ENCODE results near the gene TAF12.
"Not testable (repeated sequence)": the region's sequence is repeated elsewhere in the genome, so short reads cannot be mapped to it uniquely, and the experiment has no call there.

The TAF12 gene

GRCh38 chr1:28668191-28668955 lies 25.5 kb upstream of the TAF12 start, which contains the start of gene GMEB1:
TSS of gene GMEB1 (plus strand) at chr1:28668784. CDS start at chr1:28683613, 14,829 bp downstream.
- no peaks in the 10 kb centered on the region for H3K36me3 ChIP-seq (ENCODE audit: control insufficient read depth, insufficient read depth, low read length)
- H3K4me3 ChIP-seq (ENCODE audit: insufficient read depth, low read depth, low read length) = peak within 1 kb of the TSS; percentile 81
- H3K4me1 ChIP-seq (ENCODE audit: control insufficient read depth, insufficient read depth, low read length) = peaks cover 3% of the 10 kb centered on the region
- WGBS, 2 experiments = 4% methylated on average over 52 to 53 of the region's 57 CpGs
- H3K9me3 ChIP-seq (ENCODE audit: control insufficient read depth, low read length) = no peaks in the 10 kb centered on the region
- H3K27ac ChIP-seq (ENCODE audit: insufficient read depth, low read depth, low read length, poor library complexity, severe bottlenecking) = peak within 1 kb of the TSS; percentile 89
- no peaks in the 10 kb centered on the region for H3K27me3 ChIP-seq (ENCODE audit: control insufficient read depth, insufficient read depth, low read length, poor library complexity, severe bottlenecking)

GRCh38 chr1:28666806-28667205 lies 23.9 kb upstream of the TAF12 start:
- Histone ChIP-seq H3K4me3 (ENCODE audit: insufficient read depth, low read depth, low read length) (no peak overlapping the region), H3K27me3 (ENCODE audit: control insufficient read depth, insufficient read depth, low read length, poor library complexity, severe bottlenecking) (no peaks in the 10 kb centered on the region), H3K4me1 (ENCODE audit: control insufficient read depth, insufficient read depth, low read length) (peaks cover 3% of the 10 kb centered on the region), H3K9me3 (ENCODE audit: control insufficient read depth, low read length) (no peaks in the 10 kb centered on the region), H3K36me3 (ENCODE audit: control insufficient read depth, insufficient read depth, low read length) (no peaks in the 10 kb centered on the region), H3K27ac (ENCODE audit: insufficient read depth, low read depth, low read length, poor library complexity, severe bottlenecking) (no peak overlapping the region)
- 96% methylated on average over 12 of the region's 12 CpGs for WGBS, 2 experiments

- Histone ChIP-seq H3K4me3 (ENCODE audit: insufficient read depth, low read depth, low read length) (no peak overlapping the region), H3K9me3 (ENCODE audit: control insufficient read depth, low read length) (no peaks in the 10 kb centered on the region), H3K4me1 (ENCODE audit: control insufficient read depth, insufficient read depth, low read length) (peaks cover 3% of the 10 kb centered on the region), H3K27me3 (ENCODE audit: control insufficient read depth, insufficient read depth, low read length, poor library complexity, severe bottlenecking) (no peaks in the 10 kb centered on the region), H3K27ac (ENCODE audit: insufficient read depth, low read depth, low read length, poor library complexity, severe bottlenecking) (no peak overlapping the region), H3K36me3 (ENCODE audit: control insufficient read depth, insufficient read depth, low read length) (no peaks in the 10 kb centered on the region)
- 70 to 72% methylated on average over 7 of the region's 7 CpGs for WGBS, 2 experiments
Measured at GRCh38 chr1:28663871-28664470, 21.1 kb upstream of the TAF12 start.

GRCh38 chr1:28656335-28656734 lies 13.5 kb upstream of the TAF12 start:
- no peaks in the 10 kb centered on the region for H3K27me3 ChIP-seq (ENCODE audit: control insufficient read depth, insufficient read depth, low read length, poor library complexity, severe bottlenecking)
- H3K4me1 ChIP-seq (ENCODE audit: control insufficient read depth, insufficient read depth, low read length) = no peaks in the 10 kb centered on the region
- H3K9me3 ChIP-seq (ENCODE audit: control insufficient read depth, low read length) = no peaks in the 10 kb centered on the region
- no peak overlapping the region for H3K4me3 ChIP-seq (ENCODE audit: insufficient read depth, low read depth, low read length)
- no peaks in the 10 kb centered on the region for H3K36me3 ChIP-seq (ENCODE audit: control insufficient read depth, insufficient read depth, low read length)
- 94% methylated on average over 6 of the region's 6 CpGs for WGBS, 2 experiments
- H3K27ac ChIP-seq (ENCODE audit: insufficient read depth, low read depth, low read length, poor library complexity, severe bottlenecking) = no peak overlapping the region

GRCh38 chr1:28655448-28656311 lies 12.8 kb upstream of the TAF12 start:
- WGBS, 2 experiments = 86 to 91% methylated on average over 10 of the region's 10 CpGs
- H3K27ac ChIP-seq (ENCODE audit: insufficient read depth, low read depth, low read length, poor library complexity, severe bottlenecking); H3K4me3 ChIP-seq (ENCODE audit: insufficient read depth, low read depth, low read length); H3K27me3 ChIP-seq (ENCODE audit: control insufficient read depth, insufficient read depth, low read length, poor library complexity, severe bottlenecking); H3K9me3 ChIP-seq (ENCODE audit: control insufficient read depth, low read length); H3K4me1 ChIP-seq (ENCODE audit: control insufficient read depth, insufficient read depth, low read length); H3K36me3 ChIP-seq (ENCODE audit: control insufficient read depth, insufficient read depth, low read length): not testable (repeated sequence)

GRCh38 chr1:28653870-28654269 lies 11.0 kb upstream of the TAF12 start:
- H3K27ac ChIP-seq (ENCODE audit: insufficient read depth, low read depth, low read length, poor library complexity, severe bottlenecking); H3K27me3 ChIP-seq (ENCODE audit: control insufficient read depth, insufficient read depth, low read length, poor library complexity, severe bottlenecking); H3K4me3 ChIP-seq (ENCODE audit: insufficient read depth, low read depth, low read length); H3K36me3 ChIP-seq (ENCODE audit: control insufficient read depth, insufficient read depth, low read length); H3K4me1 ChIP-seq (ENCODE audit: control insufficient read depth, insufficient read depth, low read length); H3K9me3 ChIP-seq (ENCODE audit: control insufficient read depth, low read length): not testable (repeated sequence)
- WGBS, 2 experiments = 82 to 89% methylated on average over 3 of the region's 3 CpGs

GRCh38 chr1:28653063-28653462 lies 10.2 kb upstream of the TAF12 start:
- H3K9me3 ChIP-seq (ENCODE audit: control insufficient read depth, low read length); H3K4me3 ChIP-seq (ENCODE audit: insufficient read depth, low read depth, low read length): not testable (repeated sequence)
- WGBS, 2 experiments = 94% methylated on average over 13 of the region's 13 CpGs

GRCh38 chr1:28648474-28649198 lies 5.8 kb upstream of the TAF12 start, which contains the start of gene RNU11:
TSS of gene RNU11 (plus strand) at chr1:28648600.
- Histone ChIP-seq H3K4me1 (ENCODE audit: control insufficient read depth, insufficient read depth, low read length) (no peaks in the 10 kb centered on the region), H3K27ac (ENCODE audit: insufficient read depth, low read depth, low read length, poor library complexity, severe bottlenecking) (peak within 1 kb of the TSS; percentile 100), H3K4me3 (ENCODE audit: insufficient read depth, low read depth, low read length) (peak within 1 kb of the TSS; percentile 44), H3K36me3 (ENCODE audit: control insufficient read depth, insufficient read depth, low read length) (no peaks in the 10 kb centered on the region), H3K9me3 (ENCODE audit: control insufficient read depth, low read length) (no peaks in the 10 kb centered on the region), H3K27me3 (ENCODE audit: control insufficient read depth, insufficient read depth, low read length, poor library complexity, severe bottlenecking) (no peaks in the 10 kb centered on the region)
- 18% methylated on average over 28 of the region's 28 CpGs for WGBS, 2 experiments

More at GRCh38 chr1:28653063-28653462, 10.2 kb upstream of the TAF12 start:
- not testable (repeated sequence) for H3K4me1 ChIP-seq (ENCODE audit: control insufficient read depth, insufficient read depth, low read length); H3K27ac ChIP-seq (ENCODE audit: insufficient read depth, low read depth, low read length, poor library complexity, severe bottlenecking); H3K27me3 ChIP-seq (ENCODE audit: control insufficient read depth, insufficient read depth, low read length, poor library complexity, severe bottlenecking); H3K36me3 ChIP-seq (ENCODE audit: control insufficient read depth, insufficient read depth, low read length)

GRCh38 chr1:28648008-28648473 lies 5.2 kb upstream of the TAF12 start:
- Histone ChIP-seq H3K27me3 (ENCODE audit: control insufficient read depth, insufficient read depth, low read length, poor library complexity, severe bottlenecking) (no peaks in the 10 kb centered on the region), H3K9me3 (ENCODE audit: control insufficient read depth, low read length) (no peaks in the 10 kb centered on the region), H3K27ac (ENCODE audit: insufficient read depth, low read depth, low read length, poor library complexity, severe bottlenecking) (peak overlapping the region; percentile 100), H3K36me3 (ENCODE audit: control insufficient read depth, insufficient read depth, low read length) (no peaks in the 10 kb centered on the region), H3K4me1 (ENCODE audit: control insufficient read depth, insufficient read depth, low read length) (no peaks in the 10 kb centered on the region), H3K4me3 (ENCODE audit: insufficient read depth, low read depth, low read length) (peak overlapping the region; percentile 44)
- WGBS, 2 experiments = 8 to 9% methylated on average over 18 of the region's 18 CpGs

All from ectodermal cell (in vitro differentiated cells).